Measurements from ENCODE around the gene FOXO1.

DNA sequence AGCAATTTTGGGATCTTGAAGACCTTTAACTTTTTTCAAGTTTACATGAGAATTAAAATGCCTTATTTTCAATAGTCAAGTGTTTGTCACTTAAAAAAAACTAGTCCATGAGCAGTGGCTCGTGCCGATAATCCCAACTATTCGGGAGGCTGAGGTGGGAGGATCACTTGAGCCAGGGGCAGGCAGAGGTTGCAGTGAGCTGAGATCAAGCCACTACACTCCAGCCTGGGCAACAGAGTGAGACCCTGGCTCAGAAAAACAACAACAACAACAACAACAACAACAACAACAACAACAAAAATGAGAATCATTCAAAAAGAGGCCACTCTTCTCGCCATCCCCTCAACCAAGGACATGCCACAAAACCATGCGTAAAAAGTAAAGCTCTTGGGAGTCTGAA is 5.7 kb downstream of the FOXO1 start:
- TF ChIP-seq, protein P1, sequence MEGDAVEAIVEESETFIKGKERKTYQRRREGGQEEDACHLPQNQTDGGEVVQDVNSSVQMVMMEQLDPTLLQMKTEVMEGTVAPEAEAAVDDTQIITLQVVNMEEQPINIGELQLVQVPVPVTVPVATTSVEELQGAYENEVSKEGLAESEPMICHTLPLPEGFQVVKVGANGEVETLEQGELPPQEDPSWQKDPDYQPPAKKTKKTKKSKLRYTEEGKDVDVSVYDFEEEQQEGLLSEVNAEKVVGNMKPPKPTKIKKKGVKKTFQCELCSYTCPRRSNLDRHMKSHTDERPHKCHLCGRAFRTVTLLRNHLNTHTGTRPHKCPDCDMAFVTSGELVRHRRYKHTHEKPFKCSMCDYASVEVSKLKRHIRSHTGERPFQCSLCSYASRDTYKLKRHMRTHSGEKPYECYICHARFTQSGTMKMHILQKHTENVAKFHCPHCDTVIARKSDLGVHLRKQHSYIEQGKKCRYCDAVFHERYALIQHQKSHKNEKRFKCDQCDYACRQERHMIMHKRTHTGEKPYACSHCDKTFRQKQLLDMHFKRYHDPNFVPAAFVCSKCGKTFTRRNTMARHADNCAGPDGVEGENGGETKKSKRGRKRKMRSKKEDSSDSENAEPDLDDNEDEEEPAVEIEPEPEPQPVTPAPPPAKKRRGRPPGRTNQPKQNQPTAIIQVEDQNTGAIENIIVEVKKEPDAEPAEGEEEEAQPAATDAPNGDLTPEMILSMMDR (conservative IDR thresholded peaks at IDR 0.05; ENCODE audit: low read length), result no peak
- TF ChIP-seq EZH2phosphoT487 (IDR thresholded peaks at IDR 0.05; ENCODE audit: borderline replicate concordance), result no peak
